Bronchial epithelial cell (primary cell): Measurements from ENCODE around the gene PPM1B. TPM values are rescaled to one million over a fixed set of nuclear protein-coding genes. Genes with fewer than 3 reads are reported as not detected.
"Not testable (repeated sequence)": the region's sequence is repeated elsewhere in the genome, so short reads cannot be mapped to it uniquely, and the experiment has no call there.

Experiments
- DNase-seq: peaks from one replicate; pipeline ENCODE4 v3.0.0-alpha.2; 2010; ENCODE audit warnings: low read depth
- FAIRE-seq: peaks from 2 replicates; lab custom pipeline; 2011; peaks lifted over from hg19 to GRCh38; lab: Jason Lieb, UNC
- H3K27me3 ChIP-seq: 2 replicates; pipeline ENCODE4 v1.5.1; 2011; ENCODE audit warnings: low read length; ENCODE audit not compliant: control insufficient read depth, insufficient read depth
- H3K36me3 ChIP-seq: 2 replicates; pipeline ENCODE4 v1.5.1; 2011; ENCODE audit warnings: low read length; ENCODE audit not compliant: control insufficient read depth, insufficient read depth
- H3K4me3 ChIP-seq: 2 replicates; pipeline ENCODE4 v1.5.1; 2011; ENCODE audit warnings: mild to moderate bottlenecking, low read depth, low read length, control low read depth
- total RNA-seq: library from RNA; depleted of rRNA; stranded (reverse); fragments of >200 nt; gene quantifications from 2 replicates; pipeline ENCODE4 v1.2.1, GENCODE V29; 2014
- TF ChIP-seq, protein P1 (sequence below): IDR thresholded peaks from 2 replicates; pipeline ENCODE4 v1.5.1; 2011; ENCODE audit warnings: mild to moderate bottlenecking, moderate library complexity, low read length, control low read depth, inconsistent platforms; ENCODE audit not compliant: insufficient read depth, severe bottlenecking

PPM1B gene
- total RNA-seq, 1 donor from 2014 or later, result 35.3 TPM

DNA sequence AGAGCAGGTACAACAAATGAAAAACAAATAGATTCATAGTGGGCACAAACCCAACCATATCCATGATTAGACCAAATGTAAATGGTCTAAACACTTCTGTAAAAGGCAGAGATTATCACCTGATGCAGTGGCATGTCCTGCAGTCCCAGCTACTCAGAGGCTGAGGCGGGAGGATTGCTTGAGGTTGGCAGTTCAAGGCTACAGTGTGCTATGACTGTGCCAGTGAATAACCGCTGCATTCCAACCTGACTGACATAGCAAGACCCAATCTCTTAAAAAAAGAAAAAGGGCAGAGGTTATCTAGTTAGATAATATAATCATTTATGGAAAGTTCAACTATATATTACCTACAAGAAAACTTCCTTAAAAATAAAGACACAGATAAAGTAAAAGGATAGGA lies 85.3 kb downstream of the PPM1B start:
- TF ChIP-seq, protein P1, sequence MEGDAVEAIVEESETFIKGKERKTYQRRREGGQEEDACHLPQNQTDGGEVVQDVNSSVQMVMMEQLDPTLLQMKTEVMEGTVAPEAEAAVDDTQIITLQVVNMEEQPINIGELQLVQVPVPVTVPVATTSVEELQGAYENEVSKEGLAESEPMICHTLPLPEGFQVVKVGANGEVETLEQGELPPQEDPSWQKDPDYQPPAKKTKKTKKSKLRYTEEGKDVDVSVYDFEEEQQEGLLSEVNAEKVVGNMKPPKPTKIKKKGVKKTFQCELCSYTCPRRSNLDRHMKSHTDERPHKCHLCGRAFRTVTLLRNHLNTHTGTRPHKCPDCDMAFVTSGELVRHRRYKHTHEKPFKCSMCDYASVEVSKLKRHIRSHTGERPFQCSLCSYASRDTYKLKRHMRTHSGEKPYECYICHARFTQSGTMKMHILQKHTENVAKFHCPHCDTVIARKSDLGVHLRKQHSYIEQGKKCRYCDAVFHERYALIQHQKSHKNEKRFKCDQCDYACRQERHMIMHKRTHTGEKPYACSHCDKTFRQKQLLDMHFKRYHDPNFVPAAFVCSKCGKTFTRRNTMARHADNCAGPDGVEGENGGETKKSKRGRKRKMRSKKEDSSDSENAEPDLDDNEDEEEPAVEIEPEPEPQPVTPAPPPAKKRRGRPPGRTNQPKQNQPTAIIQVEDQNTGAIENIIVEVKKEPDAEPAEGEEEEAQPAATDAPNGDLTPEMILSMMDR, result no peak
- no peaks in the 10 kb centered on the region for H3K36me3 ChIP-seq
- FAIRE-seq (no peak), DNase-seq (no peak)
- no peak overlapping the region for H3K4me3 ChIP-seq
- H3K27me3 ChIP-seq, result no peaks in the 10 kb centered on the region

DNA sequence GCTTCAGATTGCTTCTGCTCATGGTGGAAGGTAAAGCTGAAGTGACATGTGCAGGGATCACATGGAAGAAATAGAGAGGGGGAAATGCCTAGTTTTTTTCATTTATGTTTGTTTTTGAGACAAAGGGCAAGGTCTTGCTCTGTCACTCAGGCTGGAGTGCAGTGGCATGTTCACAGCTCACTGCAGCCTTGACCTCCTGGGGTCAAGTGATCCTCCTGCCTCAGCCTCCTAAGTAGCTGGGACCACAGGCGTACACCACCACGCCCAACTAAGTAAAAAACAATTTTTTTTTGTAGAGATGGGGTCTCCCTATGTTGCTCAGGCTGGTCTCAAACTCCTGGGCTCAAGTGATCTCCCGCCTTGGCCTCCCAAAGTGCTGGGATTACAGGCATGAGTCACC lies 87.0 kb downstream of the PPM1B start:
- H3K27me3 ChIP-seq, FAIRE-seq, H3K36me3 ChIP-seq, H3K4me3 ChIP-seq, DNase-seq: not testable (repeated sequence)

DNA sequence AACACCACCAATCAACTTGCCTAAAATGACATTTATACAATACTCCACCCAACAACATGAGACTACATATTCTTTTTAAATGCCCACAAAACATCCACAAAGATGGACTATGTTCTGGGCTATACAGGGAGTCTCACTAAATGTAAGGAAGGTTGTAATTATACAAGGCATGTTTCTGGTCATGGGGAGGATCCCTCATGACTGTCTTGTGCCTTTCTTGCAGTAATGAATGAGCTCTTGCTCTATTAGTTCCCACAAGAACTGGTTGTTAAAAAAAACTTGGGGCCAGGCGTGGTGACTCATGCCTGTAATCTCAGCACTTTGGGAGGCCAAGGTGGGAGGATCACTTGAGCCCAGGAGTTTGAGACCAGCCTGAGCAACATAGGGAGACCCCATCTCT lies 89.1 kb downstream of the PPM1B start:
- not testable (repeated sequence) for DNase-seq, H3K27me3 ChIP-seq, H3K36me3 ChIP-seq, H3K4me3 ChIP-seq, FAIRE-seq

DNA sequence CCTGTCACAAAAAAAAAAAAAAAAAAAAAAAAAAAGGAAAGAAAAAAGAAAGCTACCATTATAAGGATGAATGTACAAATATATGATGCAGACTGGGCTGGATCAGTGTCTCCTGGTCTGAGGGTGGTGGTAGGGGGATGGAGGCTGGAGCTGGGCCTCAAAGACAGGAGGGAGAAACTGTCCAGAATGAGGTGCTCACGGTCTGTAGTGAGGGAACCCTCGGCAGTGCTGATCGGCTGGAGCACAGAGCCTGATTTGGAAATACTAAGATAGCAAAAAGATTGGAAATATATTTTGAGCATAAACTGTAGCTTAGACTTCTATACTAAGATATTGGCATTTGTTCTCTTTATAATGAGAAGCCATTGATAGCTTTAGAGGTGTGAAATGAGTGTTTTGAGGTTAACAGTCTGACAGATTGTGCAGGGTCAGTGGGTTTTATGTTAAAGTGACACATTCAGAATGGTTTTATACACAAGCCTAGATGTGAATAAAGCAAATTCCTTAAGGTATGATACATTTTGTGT lies 98.7 kb downstream of the PPM1B start:
- TF ChIP-seq, protein P1, result no peak
- no peak for DNase-seq

DNA sequence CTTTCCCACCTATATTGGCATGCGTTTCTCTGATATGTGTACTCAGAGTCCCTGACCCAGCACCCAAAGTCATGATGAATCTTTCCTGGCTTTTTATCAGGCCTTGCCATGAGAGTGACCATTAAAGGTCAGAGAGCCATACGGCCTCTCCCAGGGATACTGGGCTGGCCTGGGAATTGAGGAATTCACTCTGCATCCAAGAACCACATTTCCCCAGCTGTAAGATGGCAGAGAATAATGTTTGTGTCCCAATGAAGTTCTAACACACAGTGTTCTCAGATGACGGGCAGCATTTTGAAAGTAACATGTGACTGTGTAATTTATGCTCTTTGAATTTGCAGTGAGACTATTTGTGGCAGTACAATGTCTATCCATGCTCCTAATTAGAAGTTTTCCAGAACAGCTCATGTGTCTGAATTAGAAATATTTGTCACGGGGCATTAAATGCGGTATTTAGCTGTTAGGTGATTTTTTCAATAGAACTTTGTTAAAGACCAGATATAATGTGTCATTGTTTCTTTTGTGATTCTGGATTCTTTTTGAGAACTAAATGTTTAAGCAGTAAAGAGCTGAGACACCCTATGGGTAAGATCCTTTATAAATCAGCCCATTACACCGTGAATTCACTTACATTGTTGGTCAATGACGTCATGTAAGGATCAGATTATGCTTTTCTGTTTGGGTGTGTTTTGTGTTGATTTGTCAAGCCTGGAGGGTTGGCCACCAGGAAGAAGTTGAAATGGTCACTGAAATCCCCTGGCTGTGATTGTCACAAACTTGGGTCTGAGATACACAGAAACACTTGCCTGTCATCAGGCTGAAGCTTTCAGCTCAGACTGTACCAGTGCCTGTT lies 99.3 kb downstream of the PPM1B start:
- peak; percentile 28 for FAIRE-seq
- Histone ChIP-seq H3K27me3 (no peaks in the 10 kb centered on the region), H3K4me3 (no peak overlapping the region), H3K36me3 (no peaks in the 10 kb centered on the region)
- DNase-seq, result peak; percentile 33
- TF ChIP-seq, protein P1, result no peak

More for the DNA sequence above, 98.7 kb downstream of the PPM1B start:
- FAIRE-seq, result peak; percentile 18
- no peaks in the 10 kb centered on the region for H3K36me3 ChIP-seq
- H3K27me3 ChIP-seq, result no peaks in the 10 kb centered on the region
- no peak overlapping the region for H3K4me3 ChIP-seq

DNA sequence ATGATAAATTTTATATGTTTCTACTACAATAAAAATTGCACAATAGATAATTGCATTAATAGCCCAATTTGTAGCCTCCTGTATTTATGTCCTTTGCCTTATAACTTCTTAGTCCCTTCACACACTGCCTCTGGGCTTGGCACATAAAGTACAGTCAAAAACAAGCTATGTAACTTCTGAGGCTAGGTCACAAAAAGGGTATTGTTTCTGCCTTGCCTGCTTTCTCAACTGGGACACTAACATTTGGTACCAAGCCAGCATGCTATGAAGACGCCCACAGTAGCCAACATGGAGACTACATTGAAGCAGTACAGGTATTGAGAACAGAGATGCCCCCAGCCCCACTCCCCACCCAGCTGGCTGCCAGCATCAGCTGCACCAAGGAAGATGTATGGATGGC lies 101.2 kb downstream of the PPM1B start:
- Histone ChIP-seq H3K4me3 (no peak overlapping the region), H3K27me3 (no peaks in the 10 kb centered on the region), H3K36me3 (no peaks in the 10 kb centered on the region)
- DNase-seq (no peak), FAIRE-seq (no peak)
- TF ChIP-seq, protein P1, result no peak
